ENCODE measurements around the gene NOS2. TPM values are rescaled to one million over a fixed set of nuclear protein-coding genes. Genes with fewer than 3 reads are reported as not detected.
"Not testable (repeated sequence)": the region's sequence is repeated elsewhere in the genome, so short reads cannot be mapped to it uniquely, and the experiment has no call there.

Gene NOS2
- total RNA-seq, 3 donors from 2014 or later (not counting 1 experiment from before 2014, with no cell fraction given): 0.19 to 0.20 TPM; not detected in 1

DNA sequence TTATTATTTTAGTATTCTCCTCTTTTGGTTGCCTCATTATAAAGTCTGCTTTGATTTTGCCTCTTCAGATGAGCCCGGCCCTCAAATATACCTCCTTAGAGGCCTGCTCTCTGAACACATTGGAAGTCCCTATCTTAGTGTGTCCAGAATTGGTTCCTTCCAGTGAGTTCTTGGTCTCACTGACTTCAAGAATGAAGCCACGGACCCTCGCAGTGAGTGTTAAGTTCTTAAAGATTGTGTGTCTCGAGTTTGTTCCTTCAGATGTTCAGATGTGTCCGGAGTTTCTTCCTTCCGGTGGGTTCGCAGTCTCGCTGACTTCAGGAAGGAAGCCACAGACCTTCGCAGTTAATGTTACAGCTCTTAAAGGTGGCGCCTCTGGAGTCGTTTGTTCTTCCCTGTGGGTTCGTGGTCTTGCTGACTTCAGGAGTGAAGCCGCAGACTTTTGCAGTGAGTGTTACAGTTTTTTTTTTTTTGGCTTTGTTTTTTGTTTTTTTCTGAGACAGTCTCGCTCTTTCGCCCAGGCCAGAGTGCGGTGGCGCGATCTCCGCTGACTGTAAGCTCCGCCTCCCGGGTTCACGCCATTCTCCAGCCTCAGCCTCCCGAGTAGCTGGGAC is 45.8 kb upstream of the NOS2 start:
- Histone ChIP-seq H3K36me3 (ENCODE audit: control insufficient read depth, insufficient read depth, low read length) (no peaks in the 10 kb centered on the region), H3K9me3 (ENCODE audit: control insufficient read depth, insufficient read depth, low read length) (peaks cover 3% of the 10 kb centered on the region), H3K4me1 (ENCODE audit: control insufficient read depth, insufficient read depth, low read length) (peaks cover 14% of the 10 kb centered on the region), H3K4me3 (ENCODE audit: low read length) (peak overlapping the region; percentile 30), H3K27ac (ENCODE audit: low read length) (peak overlapping the region; percentile 57), H3K27me3 (ENCODE audit: control insufficient read depth, insufficient read depth, low read length) (no peaks in the 10 kb centered on the region)
- Mint-ChIP-seq H3K4me3 (peak overlapping the region; percentile 89), H3K27ac (peak overlapping the region; percentile 82 to 87), H3K36me3 (no peaks in the 10 kb centered on the region), H3K27me3 (ENCODE audit: low read depth in 2 of 2) (peaks cover 0 to 4% of the 10 kb centered on the region in 2 donors), H3K4me1 (peaks cover 29 to 41% of the 10 kb centered on the region in 2 donors), H3K9me3 (no peaks in the 10 kb centered on the region)
- WGBS (ENCODE audit: insufficient coverage): 21% methylated on average over 23 of the region's 23 CpGs
- peak; percentile 21 to 72 for DNase-seq
- intact Hi-C loops (cut with micrococcal nuclease): no loop called here
- TF ChIP-seq, protein P1, sequence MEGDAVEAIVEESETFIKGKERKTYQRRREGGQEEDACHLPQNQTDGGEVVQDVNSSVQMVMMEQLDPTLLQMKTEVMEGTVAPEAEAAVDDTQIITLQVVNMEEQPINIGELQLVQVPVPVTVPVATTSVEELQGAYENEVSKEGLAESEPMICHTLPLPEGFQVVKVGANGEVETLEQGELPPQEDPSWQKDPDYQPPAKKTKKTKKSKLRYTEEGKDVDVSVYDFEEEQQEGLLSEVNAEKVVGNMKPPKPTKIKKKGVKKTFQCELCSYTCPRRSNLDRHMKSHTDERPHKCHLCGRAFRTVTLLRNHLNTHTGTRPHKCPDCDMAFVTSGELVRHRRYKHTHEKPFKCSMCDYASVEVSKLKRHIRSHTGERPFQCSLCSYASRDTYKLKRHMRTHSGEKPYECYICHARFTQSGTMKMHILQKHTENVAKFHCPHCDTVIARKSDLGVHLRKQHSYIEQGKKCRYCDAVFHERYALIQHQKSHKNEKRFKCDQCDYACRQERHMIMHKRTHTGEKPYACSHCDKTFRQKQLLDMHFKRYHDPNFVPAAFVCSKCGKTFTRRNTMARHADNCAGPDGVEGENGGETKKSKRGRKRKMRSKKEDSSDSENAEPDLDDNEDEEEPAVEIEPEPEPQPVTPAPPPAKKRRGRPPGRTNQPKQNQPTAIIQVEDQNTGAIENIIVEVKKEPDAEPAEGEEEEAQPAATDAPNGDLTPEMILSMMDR (IDR thresholded peaks at IDR 0.05): no peak
- peak; percentile 64 to 81 (median 64) for ATAC-seq

DNA sequence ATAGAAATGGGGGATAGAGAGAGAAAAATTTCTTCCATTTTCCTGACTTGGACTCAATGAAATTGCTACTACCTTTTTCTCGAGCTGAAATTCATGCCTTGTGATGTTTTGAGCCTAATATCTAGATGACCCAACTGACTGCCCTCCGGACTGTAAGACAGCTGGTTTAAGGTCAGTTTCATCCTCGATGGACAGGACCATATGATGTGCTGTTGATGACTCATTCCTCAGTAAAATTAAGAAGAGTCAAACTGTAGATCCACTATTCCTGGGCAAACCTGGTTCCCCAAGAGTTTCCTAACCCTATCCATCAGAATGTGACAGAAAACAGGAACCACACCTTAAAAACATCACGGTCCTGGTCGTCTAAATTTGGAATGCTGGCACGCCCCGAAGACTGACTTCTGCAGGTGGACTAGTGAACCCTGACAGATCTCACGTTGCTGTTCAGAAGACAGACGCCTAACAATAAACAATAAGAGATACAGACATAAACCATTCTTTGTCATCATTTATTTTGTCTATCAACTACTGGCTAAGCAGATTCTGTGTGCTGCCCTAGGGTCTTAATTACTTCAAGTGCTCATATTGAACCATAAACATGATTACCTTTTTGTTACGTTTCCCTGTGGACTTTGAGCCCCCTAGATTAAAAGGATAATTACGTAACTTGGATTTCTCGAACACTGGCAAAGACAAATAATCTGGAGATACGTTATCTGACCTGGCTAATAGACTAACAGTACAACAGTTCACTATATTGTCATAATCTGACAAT is 45.1 kb upstream of the NOS2 start:
- WGBS (ENCODE audit: insufficient coverage): 62% methylated on average over 13 of the region's 13 CpGs
- H3K4me3 Mint-ChIP-seq: peak overlapping the region; percentile 89
- intact Hi-C loops (cut with micrococcal nuclease): no loop called here

DNA sequence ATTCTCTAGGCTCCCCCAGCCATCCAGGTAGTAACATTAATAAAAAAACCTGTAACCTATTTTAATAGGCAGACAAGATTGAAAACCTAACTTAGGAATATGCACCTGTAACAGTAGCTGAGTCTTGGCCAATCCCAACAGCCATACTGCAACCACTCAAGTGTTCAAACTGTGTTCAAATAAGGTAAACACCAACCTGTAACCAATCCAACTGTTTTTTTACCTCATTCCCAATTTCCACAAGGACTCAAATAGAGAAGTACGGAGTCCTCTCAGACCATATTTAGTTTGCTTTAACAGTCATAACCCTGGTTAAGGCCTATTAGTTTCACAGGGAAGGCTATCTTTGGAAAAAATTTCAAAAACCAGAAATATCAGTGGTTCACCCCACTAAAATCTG is 40.4 kb upstream of the NOS2 start:
- Mint-ChIP-seq H3K27me3 (ENCODE audit: low read depth in 2 of 2) (no peaks in the 10 kb centered on the region), H3K27ac (no peak overlapping the region), H3K36me3 (no peaks in the 10 kb centered on the region), H3K4me1 (peaks cover 5 to 9% of the 10 kb centered on the region in 2 donors), H3K9me3 (no peaks in the 10 kb centered on the region), H3K4me3 (no peak overlapping the region)
- ATAC-seq (no peak), DNase-seq (no peak)
- no peaks in the 10 kb centered on the region for H3K36me3 ChIP-seq (ENCODE audit: control insufficient read depth, insufficient read depth, low read length)
- TF ChIP-seq, protein P1 (IDR thresholded peaks at IDR 0.05): no peak
- H3K9me3 ChIP-seq (ENCODE audit: control insufficient read depth, insufficient read depth, low read length): no peaks in the 10 kb centered on the region
- no peaks in the 10 kb centered on the region for H3K4me1 ChIP-seq (ENCODE audit: control insufficient read depth, insufficient read depth, low read length)
- no peaks in the 10 kb centered on the region for H3K27me3 ChIP-seq (ENCODE audit: control insufficient read depth, insufficient read depth, low read length)
- no peak overlapping the region for H3K4me3 ChIP-seq (ENCODE audit: low read length)
- intact Hi-C loops (cut with micrococcal nuclease): no loop called here
- WGBS (ENCODE audit: insufficient coverage): 100% methylated on average over 1 of the region's 1 CpG
- H3K27ac ChIP-seq (ENCODE audit: low read length): no peak overlapping the region

More for the DNA sequence above, 45.1 kb upstream of the NOS2 start:
- Mint-ChIP-seq H3K27ac (peak overlapping the region; percentile 82 to 87), H3K36me3 (no peaks in the 10 kb centered on the region), H3K9me3 (no peaks in the 10 kb centered on the region), H3K4me1 (peaks cover 29 to 41% of the 10 kb centered on the region in 2 donors), H3K27me3 (ENCODE audit: low read depth in 2 of 2) (peaks cover 0 to 4% of the 10 kb centered on the region in 2 donors)
- H3K27ac ChIP-seq (ENCODE audit: low read length): peak overlapping the region; percentile 57
- H3K36me3 ChIP-seq (ENCODE audit: control insufficient read depth, insufficient read depth, low read length): no peaks in the 10 kb centered on the region
- DNase-seq (peak in 1 of 2 donors; percentile 14), ATAC-seq (peak in 2 of 3 donors; percentile 16 to 35)
- TF ChIP-seq, protein P1 (IDR thresholded peaks at IDR 0.05): no peak
- peaks cover 3% of the 10 kb centered on the region for H3K9me3 ChIP-seq (ENCODE audit: control insufficient read depth, insufficient read depth, low read length)
- H3K4me3 ChIP-seq (ENCODE audit: low read length): no peak overlapping the region
- H3K4me1 ChIP-seq (ENCODE audit: control insufficient read depth, insufficient read depth, low read length): peaks cover 14% of the 10 kb centered on the region
- no peaks in the 10 kb centered on the region for H3K27me3 ChIP-seq (ENCODE audit: control insufficient read depth, insufficient read depth, low read length)

DNA sequence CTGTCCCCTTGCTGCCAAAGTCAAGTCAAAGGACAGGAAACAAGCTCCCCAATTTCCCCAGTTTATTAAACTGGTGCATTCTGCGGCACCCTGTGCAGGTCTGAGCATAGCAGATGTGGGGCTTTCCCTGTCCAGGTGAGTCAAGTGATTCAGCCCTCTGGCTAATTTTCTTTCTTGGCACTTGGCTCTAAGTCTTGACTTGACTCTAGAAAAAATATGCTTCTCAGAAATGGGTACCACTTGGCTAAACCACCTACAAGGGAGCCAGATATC is 40.0 kb upstream of the NOS2 start:
- H3K9me3 Mint-ChIP-seq; H3K27me3 ChIP-seq (ENCODE audit: control insufficient read depth, insufficient read depth, low read length); intact Hi-C loops (cut with micrococcal nuclease); H3K27ac ChIP-seq (ENCODE audit: low read length); H3K36me3 ChIP-seq (ENCODE audit: control insufficient read depth, insufficient read depth, low read length); H3K4me3 ChIP-seq (ENCODE audit: low read length); DNase-seq; H3K36me3 Mint-ChIP-seq; H3K4me3 Mint-ChIP-seq; H3K27ac Mint-ChIP-seq; H3K27me3 Mint-ChIP-seq (ENCODE audit: low read depth in 2 of 2); H3K4me1 Mint-ChIP-seq; ATAC-seq; H3K4me1 ChIP-seq (ENCODE audit: control insufficient read depth, insufficient read depth, low read length); H3K9me3 ChIP-seq (ENCODE audit: control insufficient read depth, insufficient read depth, low read length): not testable (repeated sequence)
- WGBS (ENCODE audit: insufficient coverage): no CpG with 5 or more reads among the region's 1 CpG

DNA sequence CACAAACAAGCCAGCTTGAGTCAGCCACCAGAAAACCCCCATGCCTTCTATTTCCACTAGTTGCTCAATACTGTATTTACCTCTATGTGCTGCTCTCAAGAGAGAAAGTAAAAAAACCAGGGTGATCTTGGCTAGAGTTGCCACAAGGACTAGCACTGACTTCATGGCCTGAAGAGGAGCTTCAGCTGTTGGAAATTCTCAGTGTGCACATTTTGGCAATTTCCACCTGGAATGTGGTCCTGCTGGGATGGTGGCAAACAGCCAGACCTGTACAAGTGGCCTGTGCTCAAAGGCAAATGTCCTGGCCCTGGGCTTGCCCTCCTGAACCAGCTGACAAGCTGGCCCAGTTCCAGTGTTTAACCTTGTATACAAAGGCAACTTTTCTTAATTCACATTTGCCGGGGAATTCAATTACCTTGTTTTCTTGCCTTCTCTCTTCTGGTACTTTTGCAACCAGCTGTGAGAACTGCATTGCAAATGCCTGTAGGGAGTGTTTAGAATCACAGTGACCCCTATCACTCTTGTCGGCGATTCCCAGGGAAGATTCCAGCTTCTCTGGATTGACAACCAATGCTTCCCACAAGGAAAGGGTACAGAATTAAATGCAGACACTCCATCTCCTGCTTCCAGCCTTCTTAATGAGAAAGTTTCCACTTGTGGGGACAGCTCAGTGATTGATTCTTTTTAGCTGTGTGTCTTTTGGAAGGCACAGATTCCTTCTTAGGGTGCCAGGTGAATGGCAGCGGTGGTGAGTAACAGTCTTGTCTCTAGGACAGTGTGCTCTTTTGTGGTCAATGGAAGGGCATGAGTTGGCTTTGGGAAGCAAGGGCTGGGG is 39.5 kb upstream of the NOS2 start:
- H3K27me3 Mint-ChIP-seq (ENCODE audit: low read depth in 2 of 2); H3K36me3 ChIP-seq (ENCODE audit: control insufficient read depth, insufficient read depth, low read length); H3K27ac ChIP-seq (ENCODE audit: low read length); H3K4me3 Mint-ChIP-seq; H3K9me3 ChIP-seq (ENCODE audit: control insufficient read depth, insufficient read depth, low read length); H3K27me3 ChIP-seq (ENCODE audit: control insufficient read depth, insufficient read depth, low read length); H3K36me3 Mint-ChIP-seq; H3K27ac Mint-ChIP-seq; H3K4me3 ChIP-seq (ENCODE audit: low read length); intact Hi-C loops (cut with micrococcal nuclease); H3K4me1 Mint-ChIP-seq; DNase-seq; ATAC-seq; H3K9me3 Mint-ChIP-seq; H3K4me1 ChIP-seq (ENCODE audit: control insufficient read depth, insufficient read depth, low read length): not testable (repeated sequence)
- WGBS (ENCODE audit: insufficient coverage): 100% methylated on average over 1 of the region's 4 CpGs

All from natural killer cell (primary cell).